NB4 (cell line): ENCODE data around the gene PEF1.

Source experiments
- DNase-seq: peaks from one replicate; pipeline ENCODE4 v3.0.0; 2010; ENCODE audit warnings: low read depth
- H3K4me3 ChIP-seq: one replicate; pipeline ENCODE4 v1.5.1; 2011; ENCODE audit warnings: mild to moderate bottlenecking, low read depth, low read length, moderate library complexity
- MYC ChIP-seq: IDR thresholded peaks from 2 replicates; pipeline ENCODE4 v1.6.1; 2011; ENCODE audit warnings: low read depth, low read length
- POLR2A ChIP-seq: IDR thresholded peaks from 2 replicates; pipeline ENCODE4 v1.6.1; 2011; ENCODE audit warnings: mild to moderate bottlenecking; ENCODE audit not compliant: insufficient read length; ENCODE audit errors: extremely low read depth
- TF ChIP-seq, protein P1 (sequence below): IDR thresholded peaks from one replicate; pipeline ENCODE4 v1.5.1; 2012; ENCODE audit warnings: low read depth, low read length
- TF ChIP-seq, protein P2 (sequence below): IDR thresholded peaks from 2 replicates; pipeline ENCODE4 v1.6.1; 2011; ENCODE audit warnings: low read depth, low read length

PEF1 gene

DNA sequence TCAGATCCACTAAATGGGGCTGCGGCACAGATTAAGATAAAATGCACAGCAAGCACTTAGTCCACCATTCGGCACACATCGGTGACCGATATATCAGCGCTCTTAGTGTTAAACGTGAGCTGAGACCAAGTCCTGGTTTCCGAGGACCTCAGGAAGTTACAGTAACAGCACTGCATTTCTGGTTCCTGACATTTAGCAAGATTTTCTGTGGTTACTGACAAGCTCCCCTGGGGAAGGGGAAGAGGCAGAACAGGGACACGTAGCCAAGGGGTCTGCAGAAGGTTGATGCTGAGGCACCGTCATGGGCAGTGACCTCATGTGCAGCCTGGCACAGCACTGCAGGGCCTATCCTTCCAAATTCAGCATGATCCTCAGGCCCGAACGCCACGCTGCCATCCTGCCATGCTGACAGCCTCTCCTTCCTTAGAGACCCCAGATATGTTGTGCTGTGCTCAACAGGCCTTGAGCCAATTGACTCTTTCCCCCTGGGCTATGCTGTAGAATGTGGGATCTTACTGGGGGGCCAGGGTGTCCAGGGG is 13.4 kb upstream of the PEF1 start:
- DNase-seq, result peak; percentile 39
- TF ChIP-seq, protein P1, sequence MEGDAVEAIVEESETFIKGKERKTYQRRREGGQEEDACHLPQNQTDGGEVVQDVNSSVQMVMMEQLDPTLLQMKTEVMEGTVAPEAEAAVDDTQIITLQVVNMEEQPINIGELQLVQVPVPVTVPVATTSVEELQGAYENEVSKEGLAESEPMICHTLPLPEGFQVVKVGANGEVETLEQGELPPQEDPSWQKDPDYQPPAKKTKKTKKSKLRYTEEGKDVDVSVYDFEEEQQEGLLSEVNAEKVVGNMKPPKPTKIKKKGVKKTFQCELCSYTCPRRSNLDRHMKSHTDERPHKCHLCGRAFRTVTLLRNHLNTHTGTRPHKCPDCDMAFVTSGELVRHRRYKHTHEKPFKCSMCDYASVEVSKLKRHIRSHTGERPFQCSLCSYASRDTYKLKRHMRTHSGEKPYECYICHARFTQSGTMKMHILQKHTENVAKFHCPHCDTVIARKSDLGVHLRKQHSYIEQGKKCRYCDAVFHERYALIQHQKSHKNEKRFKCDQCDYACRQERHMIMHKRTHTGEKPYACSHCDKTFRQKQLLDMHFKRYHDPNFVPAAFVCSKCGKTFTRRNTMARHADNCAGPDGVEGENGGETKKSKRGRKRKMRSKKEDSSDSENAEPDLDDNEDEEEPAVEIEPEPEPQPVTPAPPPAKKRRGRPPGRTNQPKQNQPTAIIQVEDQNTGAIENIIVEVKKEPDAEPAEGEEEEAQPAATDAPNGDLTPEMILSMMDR, result no peak
- TF ChIP-seq POLR2A (no peak), MYC (no peak)
- TF ChIP-seq, protein P2, sequence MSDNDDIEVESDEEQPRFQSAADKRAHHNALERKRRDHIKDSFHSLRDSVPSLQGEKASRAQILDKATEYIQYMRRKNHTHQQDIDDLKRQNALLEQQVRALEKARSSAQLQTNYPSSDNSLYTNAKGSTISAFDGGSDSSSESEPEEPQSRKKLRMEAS, result no peak
- H3K4me3 ChIP-seq, result no peak overlapping the region

DNA sequence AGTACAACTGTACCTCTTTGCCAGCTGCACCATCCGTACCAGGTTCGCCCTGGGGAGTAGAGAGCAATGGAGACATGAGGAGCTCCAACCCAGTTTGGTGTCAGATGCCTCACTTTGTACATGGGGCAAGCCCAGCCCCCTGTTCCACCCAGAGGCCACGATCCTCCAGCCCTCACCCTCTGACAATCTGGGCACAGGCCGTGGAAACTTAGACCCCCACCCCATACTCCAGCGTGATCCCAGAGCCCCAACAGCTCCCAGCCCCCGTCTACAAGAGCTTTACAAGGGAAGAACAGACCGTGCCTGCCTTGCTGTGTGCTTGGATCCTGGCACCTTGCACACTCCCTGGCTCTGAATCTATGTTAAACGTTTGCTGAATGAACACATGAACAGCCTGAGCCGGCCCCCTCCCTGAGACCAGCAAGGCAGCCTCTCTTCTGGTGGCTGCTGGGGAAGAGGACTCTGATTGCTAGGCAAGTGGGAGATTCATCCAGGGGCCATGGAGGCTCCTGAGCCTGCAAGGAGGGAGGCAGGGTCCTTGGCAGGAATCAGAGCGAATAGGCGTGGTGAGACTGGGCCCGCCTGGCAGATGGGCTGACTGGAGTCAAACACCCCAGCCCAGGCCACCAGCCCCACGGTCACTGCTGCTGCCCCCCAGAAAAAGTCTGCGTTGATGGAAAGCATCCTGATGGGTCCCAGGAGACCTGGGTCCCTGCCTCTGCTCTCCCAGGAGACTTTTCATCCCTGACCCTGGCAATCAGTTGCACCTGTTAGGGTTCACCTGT is 12.5 kb upstream of the PEF1 start:
- no peak overlapping the region for H3K4me3 ChIP-seq
- DNase-seq, result no peak
- TF ChIP-seq, protein P2, result no peak
- TF ChIP-seq POLR2A, result no peak

DNA sequence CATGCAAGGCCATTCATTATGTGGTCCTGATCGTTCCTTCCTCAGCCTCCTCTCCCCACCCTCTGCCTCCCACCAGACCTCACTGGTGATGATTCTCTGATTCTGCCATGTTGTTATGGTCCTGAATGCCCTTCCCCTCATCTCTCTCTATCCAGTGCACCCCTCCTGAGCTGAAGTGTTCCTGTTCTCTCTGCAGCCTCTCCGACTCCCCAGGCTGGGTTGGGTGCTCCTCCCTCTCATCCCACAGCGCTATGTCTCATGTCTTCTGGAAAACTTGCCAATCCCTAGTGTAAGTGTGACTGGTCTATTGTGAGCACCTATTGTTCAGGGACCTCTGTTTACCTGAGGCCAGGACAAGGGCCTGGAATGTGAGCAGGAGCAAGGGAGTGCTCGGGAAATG is 11.1 kb upstream of the PEF1 start:
- TF ChIP-seq MYC (no peak), POLR2A (no peak)
- TF ChIP-seq, protein P2, result no peak
- TF ChIP-seq, protein P1, result no peak
- H3K4me3 ChIP-seq, result no peak overlapping the region
- DNase-seq, result no peak

DNA sequence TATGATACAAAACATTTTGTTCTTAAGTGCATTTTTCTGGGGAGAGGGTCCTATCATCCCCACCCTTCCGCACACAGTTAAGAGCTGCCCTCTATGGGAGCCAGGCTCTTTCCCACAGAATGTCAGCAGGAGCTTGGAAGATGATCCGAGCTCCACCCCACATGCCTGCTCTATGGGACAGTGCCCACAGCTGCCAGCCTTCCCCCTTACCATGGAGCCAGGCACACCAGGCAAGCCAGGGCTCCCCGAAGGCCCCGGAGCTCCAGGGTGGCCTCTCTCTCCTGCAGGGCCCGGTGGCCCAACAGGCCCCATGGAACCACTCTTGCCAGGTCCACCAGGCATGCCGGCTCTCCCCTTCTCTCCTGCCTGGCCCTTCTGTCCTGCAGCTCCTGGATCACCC is 10.4 kb upstream of the PEF1 start:
- TF ChIP-seq MYC (no peak), POLR2A (no peak)
- TF ChIP-seq, protein P1, result no peak
- TF ChIP-seq, protein P2, result no peak
- H3K4me3 ChIP-seq, result no peak overlapping the region
- DNase-seq, result no peak

DNA sequence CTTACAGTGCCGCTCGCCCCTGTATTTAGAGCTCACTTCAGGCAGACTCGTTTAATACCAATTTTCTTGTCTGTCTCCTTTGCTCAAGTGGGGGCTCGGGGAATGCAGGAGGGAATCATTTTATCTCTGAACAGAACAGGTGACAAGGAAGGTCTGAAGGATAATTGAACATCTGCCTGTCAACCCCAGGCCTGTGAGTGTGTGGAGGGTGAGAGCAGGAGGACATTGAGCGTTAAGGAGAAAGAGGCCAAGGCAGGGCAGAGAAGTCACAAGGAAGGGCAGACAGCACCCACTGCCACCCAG is 9.7 kb upstream of the PEF1 start:
- TF ChIP-seq, protein P2, result no peak
- no peak overlapping the region for H3K4me3 ChIP-seq

DNA sequence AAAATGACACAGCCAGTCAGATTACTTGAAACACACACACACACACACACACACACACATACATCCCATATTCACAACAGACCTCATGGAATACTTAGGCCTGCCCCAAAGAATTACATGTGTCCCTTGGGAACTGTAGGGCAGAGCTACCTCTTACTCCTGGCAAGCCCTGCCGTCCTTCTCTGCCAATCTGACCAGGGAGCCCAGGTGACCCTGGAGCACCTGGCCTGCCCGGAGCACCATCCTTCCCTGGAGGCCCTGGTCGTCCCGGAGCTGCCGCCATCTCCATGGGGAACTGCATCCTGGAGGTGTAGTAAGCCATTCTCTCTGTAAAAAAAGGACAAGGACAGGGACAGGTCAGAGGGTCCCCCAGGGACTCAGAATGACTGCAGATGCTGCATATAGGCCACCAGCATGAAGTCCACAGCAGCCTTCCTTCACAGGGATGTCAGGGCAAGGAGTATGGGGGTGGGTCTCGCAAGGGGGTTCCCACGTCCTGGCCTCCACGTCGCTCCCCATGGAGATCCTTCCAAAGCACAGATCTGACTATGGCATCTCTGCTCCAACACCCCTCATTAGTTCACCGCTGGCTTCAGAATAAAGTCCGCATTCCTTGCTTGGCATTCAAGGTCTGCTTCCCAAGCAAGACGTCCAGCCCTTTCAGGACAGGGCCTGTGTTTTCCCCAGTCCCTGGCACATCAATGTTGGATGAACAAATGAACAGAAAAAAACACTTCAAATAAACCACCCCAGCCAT is 9.2 kb upstream of the PEF1 start:
- no peak overlapping the region for H3K4me3 ChIP-seq

More for the DNA sequence above, 9.7 kb upstream of the PEF1 start:
- DNase-seq, result no peak

More for the DNA sequence above, 9.2 kb upstream of the PEF1 start:
- TF ChIP-seq, protein P2, result no peak
- TF ChIP-seq MYC, result no peak
- TF ChIP-seq, protein P1, result no peak
- no peak for TF ChIP-seq POLR2A
- DNase-seq, result no peak
